CD14-positive monocyte (primary cell): ENCODE results near the gene CHD2. TPM values are rescaled to one million over a fixed set of nuclear protein-coding genes. Genes with fewer than 3 reads are reported as not detected.

Experiments
- DNase-seq, 3 donors: peaks; one replicate each; pipeline ENCODE4 v3.0.0-alpha.2; 2011 to 2022
- H2AFZ ChIP-seq: 2 replicates; pipeline ENCODE4 v1.6.0; 2012; ENCODE audit warnings: mild to moderate bottlenecking, low read depth, low read length, inconsistent platforms; ENCODE audit not compliant: insufficient read depth, poor library complexity, severe bottlenecking
- H3K27ac ChIP-seq, 2 donors: 1 replicate in 1 of 2; 2 replicates in 1 of 2; pipeline ENCODE4 v1.5.1; 2012 to 2013; ENCODE audit warnings: low read length in 2 of 2, control low read depth in 1 of 2, inconsistent platforms in 1 of 2, low read depth in 1 of 2, mild to moderate bottlenecking in 1 of 2
- H3K27me3 ChIP-seq, 2 donors: one replicate each; pipeline versions ENCODE4 v1.6.0 to v1.6.1; 2011 to 2013; ENCODE audit warnings: low read length in 2 of 2; ENCODE audit not compliant: control insufficient read depth in 2 of 2, insufficient read depth in 2 of 2
- H3K36me3 ChIP-seq, 2 donors: replicated peaks in 1 of 2; 1 replicate in 1 of 2; 2 replicates in 1 of 2; pipeline versions ENCODE4 v1.5.1 to v1.6.1; 2012 to 2013; ENCODE audit warnings: low read length in 2 of 2, control low read depth in 1 of 2, inconsistent platforms in 1 of 2, mild to moderate bottlenecking in 1 of 2; ENCODE audit not compliant: insufficient read depth in 2 of 2, control insufficient read depth in 1 of 2
- H3K4me1 ChIP-seq, 2 donors: 1 replicate in 1 of 2; 2 replicates in 1 of 2; pipeline versions ENCODE4 v1.5.1 to v1.6.1; 2012 to 2013; ENCODE audit warnings: low read length in 2 of 2, control low read depth in 1 of 2, inconsistent platforms in 1 of 2, mild to moderate bottlenecking in 1 of 2, moderate library complexity in 1 of 2; ENCODE audit not compliant: insufficient read depth in 2 of 2, control insufficient read depth in 1 of 2
- H3K4me2 ChIP-seq: replicated peaks from 2 replicates; pipeline ENCODE3; 2012; ENCODE audit warnings: low read length, moderate library complexity, mild to moderate bottlenecking; ENCODE audit not compliant: poor library complexity, severe bottlenecking; ENCODE audit errors: extremely low read depth
- H3K4me3 ChIP-seq, 3 experiments: fragments of 200-600 bp in 1 of 3; sonication (generic) in 1 of 3; replicated peaks in 1 of 3; 1 replicate in 2 of 3; 2 replicates in 1 of 3; pipeline ENCODE4 v1.5.1; 2011 to 2013; ENCODE audit warnings: low read length in 3 of 3, mild to moderate bottlenecking in 3 of 3, control low read depth in 2 of 3, low read depth in 2 of 3, inconsistent platforms in 1 of 3, moderate library complexity in 1 of 3
- H3K79me2 ChIP-seq: 2 replicates; pipeline ENCODE4 v1.6.0; 2012; ENCODE audit warnings: mild to moderate bottlenecking, control low read depth, inconsistent platforms, low read length, moderate library complexity; ENCODE audit not compliant: insufficient read depth
- H3K9ac ChIP-seq: 2 replicates; pipeline ENCODE4 v1.6.0; 2017; ENCODE audit warnings: low read length, mild to moderate bottlenecking; ENCODE audit not compliant: insufficient read depth, poor library complexity, severe bottlenecking
- H3K9me3 ChIP-seq, 2 donors: replicated peaks in 1 of 2; 1 replicate in 1 of 2; 2 replicates in 1 of 2; pipeline versions ENCODE4 v1.5.1 to v1.6.1; 2012 to 2013; ENCODE audit warnings: low read length in 2 of 2, control low read depth in 1 of 2; ENCODE audit not compliant: control insufficient read depth in 1 of 2, insufficient read depth in 1 of 2
- H4K20me1 ChIP-seq: 2 replicates; pipeline ENCODE4 v1.6.0; 2012; ENCODE audit warnings: mild to moderate bottlenecking, low read length, control low read depth, moderate library complexity; ENCODE audit not compliant: insufficient read depth
- H3K27ac Mint-ChIP-seq, 7 donors: one replicate each; pipeline ENCODE4 v1.8.0; 2020; ENCODE audit warnings: mild to moderate bottlenecking in 7 of 7, mixed read lengths in 7 of 7, moderate library complexity in 6 of 7, inconsistent platforms in 2 of 7
- H3K27me3 Mint-ChIP-seq, 3 donors: one replicate each; pipeline ENCODE4 v1.8.0; 2021 to 2022; ENCODE audit warnings: low read depth in 3 of 3, mild to moderate bottlenecking in 3 of 3, mixed read lengths in 3 of 3, moderate library complexity in 3 of 3, inconsistent platforms in 1 of 3
- H3K36me3 Mint-ChIP-seq, 2 donors: one replicate each; pipeline ENCODE4 v1.8.0; 2020; ENCODE audit warnings: mixed read lengths in 2 of 2, inconsistent platforms in 1 of 2, mild to moderate bottlenecking in 1 of 2
- H3K4me1 Mint-ChIP-seq: one replicate; pipeline ENCODE4 v1.8.0; 2020; ENCODE audit warnings: mild to moderate bottlenecking, mixed read lengths
- H3K4me3 Mint-ChIP-seq, 2 donors: one replicate each; pipeline ENCODE4 v1.8.0; 2020; ENCODE audit warnings: mild to moderate bottlenecking in 2 of 2, mixed read lengths in 2 of 2, moderate library complexity in 1 of 2
- H3K9me3 Mint-ChIP-seq, 7 donors: one replicate each; pipeline ENCODE4 v1.8.0; 2020 to 2022; ENCODE audit warnings: mixed read lengths in 7 of 7, mild to moderate bottlenecking in 6 of 7, moderate library complexity in 6 of 7, inconsistent platforms in 2 of 7
- WGBS: methylation state at CpG from one replicate; pipeline ENCODE4 v1.1.5; 2013; ENCODE audit warnings: missing lambda C conversion rate; ENCODE audit not compliant: insufficient coverage; 5-methylcytosine and 5-hydroxymethylcytosine counted together
- intact Hi-C, 2 donors: fragments of 100-400 bp; cut with micrococcal nuclease; formaldehyde crosslinking; loops; one replicate each; pipeline versions ENCODE4 v1.15.0 to v1.15.1; 2023
- polyA plus RNA-seq, 3 donors: library from polyadenylated mRNA; depleted of rRNA in 1 of 3; unstranded in 2 of 3; stranded (reverse) in 1 of 3; fragments of 300-500 nt in 2 of 3; fragments of >200 nt in 1 of 3; fragmentation: Illumina TruSeq in 2 of 3; gene quantifications; 1 replicate in 2 of 3; 2 replicates in 1 of 3; pipeline ENCODE4 v1.2.3, GENCODE V29; 2012 to 2021
- TF ChIP-seq, protein P1 (sequence below): fragments of 200-600 bp; IDR thresholded peaks from one replicate; pipeline ENCODE4 v1.8.0; 2022; ENCODE audit warnings: antibody characterized with exemption, mild to moderate bottlenecking

The CHD2 gene
- polyA plus RNA-seq, 3 donors, result 9.6 to 61.2 (median 11.4) TPM

DNA sequence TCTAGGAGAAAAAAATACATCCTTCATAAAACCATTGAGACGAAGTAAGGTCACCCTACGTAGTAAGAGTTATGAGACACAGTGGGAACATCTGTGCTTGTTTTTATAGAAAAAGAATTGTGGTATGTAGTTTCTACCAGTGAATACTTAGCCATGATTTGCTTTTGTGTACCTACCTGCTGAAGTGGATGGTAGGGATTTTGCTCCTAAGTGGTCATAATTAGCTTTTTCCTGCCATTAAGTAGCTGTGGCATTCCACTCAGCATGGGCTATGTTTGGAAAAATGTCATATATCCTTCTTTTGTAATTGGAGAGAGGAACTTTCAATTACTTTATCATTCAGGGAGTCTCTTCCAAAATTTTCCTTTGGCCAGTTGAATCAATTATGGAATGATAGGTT, 63.7 kb downstream of the CHD2 start:
- peaks cover 75 to 92% of the 10 kb centered on the region in 2 donors for H3K36me3 Mint-ChIP-seq
- no peaks in the 10 kb centered on the region for H3K27me3 ChIP-seq
- peaks cover 61% of the 10 kb centered on the region for H4K20me1 ChIP-seq
- peaks cover 8% of the 10 kb centered on the region for H3K4me1 Mint-ChIP-seq
- no peak for DNase-seq
- H3K4me1 ChIP-seq, result peaks cover 3 to 5% of the 10 kb centered on the region in 2 donors
- TF ChIP-seq, protein P1, sequence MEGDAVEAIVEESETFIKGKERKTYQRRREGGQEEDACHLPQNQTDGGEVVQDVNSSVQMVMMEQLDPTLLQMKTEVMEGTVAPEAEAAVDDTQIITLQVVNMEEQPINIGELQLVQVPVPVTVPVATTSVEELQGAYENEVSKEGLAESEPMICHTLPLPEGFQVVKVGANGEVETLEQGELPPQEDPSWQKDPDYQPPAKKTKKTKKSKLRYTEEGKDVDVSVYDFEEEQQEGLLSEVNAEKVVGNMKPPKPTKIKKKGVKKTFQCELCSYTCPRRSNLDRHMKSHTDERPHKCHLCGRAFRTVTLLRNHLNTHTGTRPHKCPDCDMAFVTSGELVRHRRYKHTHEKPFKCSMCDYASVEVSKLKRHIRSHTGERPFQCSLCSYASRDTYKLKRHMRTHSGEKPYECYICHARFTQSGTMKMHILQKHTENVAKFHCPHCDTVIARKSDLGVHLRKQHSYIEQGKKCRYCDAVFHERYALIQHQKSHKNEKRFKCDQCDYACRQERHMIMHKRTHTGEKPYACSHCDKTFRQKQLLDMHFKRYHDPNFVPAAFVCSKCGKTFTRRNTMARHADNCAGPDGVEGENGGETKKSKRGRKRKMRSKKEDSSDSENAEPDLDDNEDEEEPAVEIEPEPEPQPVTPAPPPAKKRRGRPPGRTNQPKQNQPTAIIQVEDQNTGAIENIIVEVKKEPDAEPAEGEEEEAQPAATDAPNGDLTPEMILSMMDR, result no peak
- peaks cover 66% of the 10 kb centered on the region for H3K79me2 ChIP-seq
- WGBS, result no CpG with 5 or more reads among the region's 2 CpGs
- no peak overlapping the region for H3K4me2 ChIP-seq
- H3K36me3 ChIP-seq, result peaks cover 84 to 98% of the 10 kb centered on the region in 2 donors
- H3K27ac ChIP-seq, result peak overlapping the region in 1 of 2 donors; percentile 42
- intact Hi-C loops, result no loop called here
- no peak overlapping the region for H3K4me3 ChIP-seq
- peaks cover 0 to 10% (median 4%) of the 10 kb centered on the region in 7 donors for H3K9me3 Mint-ChIP-seq
- H3K9ac ChIP-seq, result no peak overlapping the region
- no peak overlapping the region for H3K27ac Mint-ChIP-seq
- H2AFZ ChIP-seq, result no peak overlapping the region
- peaks cover 0 to 2% (median 0%) of the 10 kb centered on the region in 3 donors for H3K27me3 Mint-ChIP-seq
- no peak overlapping the region for H3K4me3 Mint-ChIP-seq
- no peaks in the 10 kb centered on the region for H3K9me3 ChIP-seq

DNA sequence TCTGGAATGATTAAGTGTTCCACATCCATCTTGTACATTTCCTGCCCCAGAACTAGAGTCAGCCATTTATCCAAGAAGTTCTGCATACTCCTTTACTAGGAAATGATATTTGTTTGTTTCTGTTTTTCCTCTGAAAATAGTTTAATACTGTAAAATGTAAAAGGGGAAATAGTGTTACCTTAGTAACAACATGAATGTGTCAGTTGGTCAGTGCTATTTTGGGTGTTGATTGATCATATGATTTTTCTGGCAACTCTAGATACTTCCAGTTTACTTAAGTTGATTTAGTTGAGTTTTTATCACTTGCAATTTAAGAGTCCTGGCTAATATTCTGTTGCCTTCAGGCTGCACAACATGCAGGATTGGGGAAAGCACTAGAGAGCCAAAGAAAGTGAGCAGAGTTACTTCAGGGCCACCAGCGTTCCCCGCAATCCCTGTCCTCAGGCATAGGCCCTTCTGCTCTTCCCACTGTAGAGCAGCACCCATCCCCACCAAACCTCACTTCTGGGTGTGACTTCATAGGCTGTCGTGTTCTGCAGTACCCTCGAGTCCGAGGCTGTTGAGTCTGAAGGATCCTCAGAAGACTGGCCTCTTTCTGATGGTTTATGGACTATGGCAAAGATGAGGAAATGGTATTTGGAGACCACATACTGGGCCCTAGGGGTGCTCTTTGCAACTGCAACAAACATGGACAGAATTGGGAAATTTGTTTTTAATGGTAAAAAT, 69.0 kb downstream of the CHD2 start:
- Mint-ChIP-seq H3K4me1 (peaks cover 25% of the 10 kb centered on the region), H3K4me3 (no peak overlapping the region), H3K36me3 (peaks cover 75 to 92% of the 10 kb centered on the region in 2 donors), H3K27me3 (no peaks in the 10 kb centered on the region), H3K27ac (peak overlapping the region; percentile 65 to 88 (median 74)), H3K9me3 (no peaks in the 10 kb centered on the region)
- peaks cover 9 to 22% of the 10 kb centered on the region in 2 donors for H3K4me1 ChIP-seq
- H3K36me3 ChIP-seq, result peaks cover 91 to 98% of the 10 kb centered on the region in 2 donors
- H3K27me3 ChIP-seq, result no peaks in the 10 kb centered on the region
- H3K79me2 ChIP-seq, result peaks cover 33% of the 10 kb centered on the region
- TF ChIP-seq, protein P1, result no peak
- peak in 1 of 3 donors; percentile 10 for DNase-seq
- intact Hi-C loops, result loop anchor here in 1 of 2 donors (5.0 kb wide), 1 partner anchor 38 kb away; no protein-coding TSS in a partner anchor
- H3K4me2 ChIP-seq, result no peak overlapping the region
- peak overlapping the region; percentile 23 to 57 for H3K27ac ChIP-seq
- H4K20me1 ChIP-seq, result peaks cover 46% of the 10 kb centered on the region
- 94% methylated on average over 5 of the region's 5 CpGs for WGBS
- no peaks in the 10 kb centered on the region for H3K9me3 ChIP-seq
- H3K4me3 ChIP-seq, result no peak overlapping the region
- no peak overlapping the region for H2AFZ ChIP-seq
- H3K9ac ChIP-seq, result no peak overlapping the region
